CD4-positive, alpha-beta T cell treated with Interleukin-4 for 4 hours (primary cell): ENCODE data around the gene KRTAP5-7.
"Not testable (repeated sequence)": the region's sequence is repeated elsewhere in the genome, so short reads cannot be mapped to it uniquely, and the experiment has no call there.

Experiments used
- DNase-seq: peaks from one replicate; pipeline ENCODE4 v3.0.0-alpha.2; 2020

Gene KRTAP5-7

GRCh38 chr11:71496421-71496820, 30.6 kb upstream of the KRTAP5-7 start:
- no peak for DNase-seq

GRCh38 chr11:71498091-71498490, 29.0 kb upstream of the KRTAP5-7 start:
- DNase-seq = no peak

- no peak for DNase-seq
These were observed 27.9 kb upstream of the KRTAP5-7 start for GRCh38 chr11:71499125-71499524.

GRCh38 chr11:71499546-71499945, 27.5 kb upstream of the KRTAP5-7 start:
- no peak for DNase-seq

- no peak for DNase-seq
These were observed 26.5 kb upstream of the KRTAP5-7 start for GRCh38 chr11:71500601-71501021.

GRCh38 chr11:71501071-71501985, 25.7 kb upstream of the KRTAP5-7 start:
- no peak for DNase-seq

GRCh38 chr11:71502026-71502425, 25.0 kb upstream of the KRTAP5-7 start:
- no peak for DNase-seq

- no peak for DNase-seq
These were observed 24.1 kb upstream of the KRTAP5-7 start for GRCh38 chr11:71502871-71503435.

GRCh38 chr11:71504531-71504930, 22.5 kb upstream of the KRTAP5-7 start:
- DNase-seq = no peak

- DNase-seq = no peak
These were observed 22.1 kb upstream of the KRTAP5-7 start for GRCh38 chr11:71505001-71505400.

GRCh38 chr11:71505781-71506180, 21.3 kb upstream of the KRTAP5-7 start:
- no peak for DNase-seq

GRCh38 chr11:71507102-71507501, 20.0 kb upstream of the KRTAP5-7 start:
- DNase-seq = no peak

GRCh38 chr11:71518506-71519471, 8.3 kb upstream of the KRTAP5-7 start:
- DNase-seq = no peak

GRCh38 chr11:71519546-71519945, 7.5 kb upstream of the KRTAP5-7 start:
- DNase-seq = no peak

- no peak for DNase-seq
These were observed 1.7 kb upstream of the KRTAP5-7 start for GRCh38 chr11:71525188-71525937.

GRCh38 chr11:71525938-71526495, 1.1 kb upstream of the KRTAP5-7 start:
- no peak for DNase-seq

GRCh38 chr11:71527576-71528210, 626 bp downstream of the KRTAP5-7 start:
- no peak for DNase-seq

GRCh38 chr11:71530602-71531001, 3.5 kb downstream of the KRTAP5-7 start:
- no peak for DNase-seq

GRCh38 chr11:71532036-71532610, 5.1 kb downstream of the KRTAP5-7 start:
- no peak for DNase-seq

- not testable (repeated sequence) for DNase-seq
These were observed 7.9 kb downstream of the KRTAP5-7 start for GRCh38 chr11:71534711-71535608.
